Activated CD8-positive, alpha-beta memory T cell treated with anti-CD3 and anti-CD28 coated beads, Interleukin-2, amount 50 U/mL, for 4 hours (primary cell): ENCODE data around the gene AAMDC.
"Not testable (repeated sequence)": the region's sequence is repeated elsewhere in the genome, so short reads cannot be mapped to it uniquely, and the experiment has no call there.

ENCODE experiments used
- DNase-seq: peaks from one replicate; pipeline ENCODE4 v3.0.0-alpha.2; 2020

The AAMDC gene

GRCh38 chr11:77890100-77890614 is 69.2 kb downstream of the AAMDC start:
- not testable (repeated sequence) for DNase-seq

DNA sequence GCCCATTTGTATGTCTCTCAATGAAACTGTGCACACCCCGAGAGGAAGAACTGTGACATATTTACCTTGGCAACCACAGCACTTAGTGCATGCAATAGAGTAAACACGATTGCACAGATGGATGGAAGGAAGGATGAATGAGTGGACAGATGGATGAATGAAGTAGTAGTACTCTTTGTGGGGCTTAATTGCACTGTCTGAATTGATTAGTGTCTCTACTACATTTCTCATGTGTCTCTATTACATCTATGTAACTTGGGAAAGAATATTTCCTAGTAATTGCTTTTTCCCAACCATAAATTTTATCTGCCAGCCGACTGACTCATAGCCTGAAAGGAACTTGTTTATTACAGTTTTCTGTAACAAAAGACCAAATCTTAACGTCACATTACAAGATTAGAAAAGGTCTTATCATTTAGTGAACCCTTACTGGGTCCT is 69.7 kb downstream of the AAMDC start:
- DNase-seq, result not testable (repeated sequence)

GRCh38 chr11:77891256-77891655 is 70.3 kb downstream of the AAMDC start:
- not testable (repeated sequence) for DNase-seq

DNA sequence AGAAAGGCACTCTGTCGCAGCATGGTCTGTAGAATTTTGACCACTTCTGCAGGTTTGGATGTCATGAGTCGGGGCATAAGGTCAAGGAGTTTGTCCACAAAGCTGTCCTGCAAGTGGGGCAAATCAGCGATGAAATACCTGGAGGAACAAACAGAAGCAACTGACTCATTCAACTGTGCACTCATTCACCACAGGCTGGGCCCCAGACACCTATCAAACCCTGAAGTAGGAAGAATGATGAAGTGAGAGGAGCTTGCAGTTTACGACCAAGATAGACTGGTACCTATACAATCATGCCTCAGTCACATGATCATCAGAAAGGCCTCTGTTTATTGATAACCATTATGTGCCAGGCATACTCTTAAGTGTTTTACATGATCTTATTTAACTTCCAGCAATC is 70.8 kb downstream of the AAMDC start:
- DNase-seq, result not testable (repeated sequence)

- not testable (repeated sequence) for DNase-seq
These were observed 74.0 kb downstream of the AAMDC start for GRCh38 chr11:77894949-77895348.

GRCh38 chr11:77908835-77909234 is 87.9 kb downstream of the AAMDC start:
- DNase-seq, result no peak

- no peak for DNase-seq
These were observed 88.3 kb downstream of the AAMDC start for GRCh38 chr11:77909277-77909676.

GRCh38 chr11:77910828-77911227 is 89.9 kb downstream of the AAMDC start:
- DNase-seq, result not testable (repeated sequence)

DNA sequence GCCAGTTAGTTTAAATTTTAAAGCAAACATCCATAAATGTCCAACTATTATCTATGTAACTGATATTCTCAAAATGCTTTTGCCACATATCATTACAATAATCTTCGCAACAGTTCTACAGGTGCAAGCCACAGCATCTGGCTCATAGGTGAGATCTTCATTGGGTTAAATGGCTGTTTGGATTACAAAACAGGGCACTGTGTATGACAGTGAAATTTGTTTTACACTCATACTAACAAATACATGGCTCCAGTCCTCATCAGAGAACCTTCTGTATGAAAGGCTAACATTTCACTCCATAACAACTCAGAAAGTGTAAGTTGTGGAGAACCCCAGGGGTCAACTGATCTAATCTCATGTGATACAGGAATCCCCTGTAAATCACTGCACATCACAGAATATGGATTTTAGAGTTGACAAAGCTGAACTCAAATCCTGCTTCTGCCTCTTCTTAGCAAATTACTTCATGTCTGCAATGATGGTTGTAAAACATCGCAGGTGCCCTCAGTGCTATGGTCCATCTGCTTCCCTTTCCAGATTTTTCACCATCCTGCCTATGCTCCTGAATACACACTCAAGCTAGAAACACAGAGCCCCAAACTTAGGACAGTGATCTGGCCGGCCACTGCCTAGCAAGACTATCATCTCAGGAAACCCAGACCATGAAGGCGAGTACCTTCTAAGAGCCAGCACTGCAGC is 92.8 kb downstream of the AAMDC start:
- not testable (repeated sequence) for DNase-seq

- DNase-seq, result not testable (repeated sequence)
These were observed 93.4 kb downstream of the AAMDC start for GRCh38 chr11:77914307-77914791.

GRCh38 chr11:77917713-77918112 is 96.8 kb downstream of the AAMDC start:
- DNase-seq, result not testable (repeated sequence)
